HG02763 (cell line): Measurements from ENCODE around the gene LIMS2.

Source experiments
- ATAC-seq: cut with Tn5 transposase; IDR thresholded peaks from one replicate; pipeline ENCODE4 v1.9.1; 2021; ENCODE audit warnings: mild to moderate bottlenecking, moderate library complexity; ENCODE audit not compliant: unreplicated experiment

The LIMS2 gene, protein sequence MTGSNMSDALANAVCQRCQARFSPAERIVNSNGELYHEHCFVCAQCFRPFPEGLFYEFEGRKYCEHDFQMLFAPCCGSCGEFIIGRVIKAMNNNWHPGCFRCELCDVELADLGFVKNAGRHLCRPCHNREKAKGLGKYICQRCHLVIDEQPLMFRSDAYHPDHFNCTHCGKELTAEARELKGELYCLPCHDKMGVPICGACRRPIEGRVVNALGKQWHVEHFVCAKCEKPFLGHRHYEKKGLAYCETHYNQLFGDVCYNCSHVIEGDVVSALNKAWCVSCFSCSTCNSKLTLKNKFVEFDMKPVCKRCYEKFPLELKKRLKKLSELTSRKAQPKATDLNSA

DNA sequence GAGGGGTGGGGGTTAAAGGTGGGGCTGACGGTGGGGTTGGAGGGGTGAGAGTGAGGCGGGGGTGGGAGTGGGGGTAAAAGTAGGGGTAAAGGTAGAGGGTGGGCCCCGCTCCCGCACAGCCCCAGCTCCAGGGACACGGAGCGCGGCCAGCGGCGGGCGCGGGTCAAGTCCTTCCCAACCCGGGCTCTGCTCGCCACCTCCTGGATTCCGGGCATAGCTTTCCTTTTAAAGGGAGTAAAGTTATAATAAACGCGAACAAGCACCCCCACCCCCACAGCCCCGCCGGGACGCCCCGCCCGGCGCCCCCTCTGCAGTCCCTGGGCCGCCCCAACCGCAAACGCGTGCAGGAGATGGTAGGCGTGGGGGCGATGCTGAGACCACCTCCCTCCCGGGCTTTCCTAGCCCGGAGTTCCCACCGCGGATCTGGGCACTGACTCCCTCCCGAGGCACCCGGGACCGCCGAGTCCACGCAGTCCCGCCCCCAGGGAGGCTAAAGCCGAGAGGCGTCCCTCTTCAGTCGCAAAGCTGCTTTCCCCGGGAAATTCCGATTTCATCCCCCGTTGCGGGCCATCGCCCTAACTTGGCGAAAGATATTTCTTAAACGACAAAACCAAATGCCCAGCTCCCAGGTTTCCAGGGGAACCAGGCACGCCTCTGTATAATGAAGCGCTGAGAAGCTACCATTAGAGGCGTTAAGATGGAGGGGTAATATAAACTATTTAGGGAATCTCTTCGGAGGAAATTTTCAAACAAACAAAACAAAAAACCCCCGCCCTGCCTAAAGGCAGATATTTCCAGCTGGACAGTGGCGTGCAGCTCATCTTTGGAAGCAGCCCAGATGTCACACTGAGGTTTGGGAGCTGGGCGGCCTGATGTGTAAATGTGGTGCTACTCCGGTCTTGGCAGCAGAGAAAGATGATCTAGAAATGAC lies at the start of gene LIMS2:
LIMS2 (minus strand) TSS at position 200 of the 931 bp plus-strand sequence. CDS start 506 bp downstream, outside the sequence.
- no peak for ATAC-seq

DNA sequence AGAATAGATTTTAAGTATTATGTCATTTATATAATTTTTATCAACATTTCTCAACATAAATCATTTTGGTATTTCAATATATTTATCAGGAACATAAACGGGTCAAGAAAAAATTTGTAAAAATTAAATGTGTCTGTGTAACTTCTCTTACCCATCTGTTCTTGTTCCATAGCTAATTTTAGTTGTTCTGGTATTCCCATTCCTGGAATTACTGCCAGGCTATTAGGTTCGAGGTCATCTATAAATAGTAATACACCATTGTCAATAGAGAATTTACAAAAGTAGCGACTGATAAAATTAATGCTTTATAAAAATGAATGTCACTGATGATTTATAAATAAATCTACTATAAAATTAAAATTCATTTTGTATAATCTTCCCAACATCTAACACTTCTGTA lies 47.5 kb upstream of the LIMS2 start:
- ATAC-seq = no peak

DNA sequence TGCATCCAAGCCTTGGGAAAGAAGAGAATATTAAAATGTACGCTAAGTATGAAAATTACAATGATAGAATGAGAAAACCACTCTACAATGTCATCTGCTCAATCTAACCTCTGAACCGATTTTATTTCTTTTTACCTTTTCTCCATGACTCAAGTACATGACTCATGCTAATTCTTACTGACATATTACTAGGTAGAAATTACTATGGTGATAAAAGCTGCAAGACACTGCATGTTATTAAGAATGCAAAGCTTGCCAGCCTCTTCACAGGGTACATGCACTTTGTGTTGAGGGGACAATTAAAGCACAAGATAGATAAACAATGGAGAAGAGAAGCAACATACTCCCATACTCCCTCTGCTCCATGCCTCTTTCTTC lies 46.6 kb upstream of the LIMS2 start:
- ATAC-seq = no peak

DNA sequence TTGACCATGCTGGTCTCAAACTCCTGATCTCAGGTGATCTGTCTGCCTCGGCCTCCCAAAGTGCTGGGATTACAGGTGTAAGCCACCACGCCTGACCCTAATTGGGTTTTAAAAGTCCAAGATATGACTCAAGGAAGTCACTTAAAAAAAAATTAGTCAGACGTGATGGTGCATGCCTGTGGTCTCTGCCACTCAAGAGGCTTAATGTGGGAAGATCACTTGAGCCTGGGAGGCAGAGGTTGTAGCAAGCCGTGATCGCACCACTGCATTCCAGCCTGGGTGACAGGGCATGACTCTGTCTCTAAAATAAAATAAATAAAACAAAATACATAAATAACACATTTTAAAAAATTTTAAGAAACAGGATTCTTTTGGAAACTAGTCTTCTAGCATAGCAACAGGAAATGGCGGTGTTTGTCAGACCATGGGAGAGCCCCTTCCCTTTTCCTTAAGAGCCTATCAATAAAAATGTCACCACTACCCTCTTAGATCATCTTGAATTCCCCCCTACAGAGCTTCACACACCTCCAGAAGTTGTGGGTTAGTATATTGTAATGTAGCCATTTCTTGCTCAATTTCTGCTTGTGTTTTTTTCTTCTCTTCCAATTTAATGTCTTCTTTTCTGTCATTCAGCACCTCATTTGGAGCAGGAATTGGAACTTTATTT lies 46.1 kb upstream of the LIMS2 start:
- no peak for ATAC-seq

DNA sequence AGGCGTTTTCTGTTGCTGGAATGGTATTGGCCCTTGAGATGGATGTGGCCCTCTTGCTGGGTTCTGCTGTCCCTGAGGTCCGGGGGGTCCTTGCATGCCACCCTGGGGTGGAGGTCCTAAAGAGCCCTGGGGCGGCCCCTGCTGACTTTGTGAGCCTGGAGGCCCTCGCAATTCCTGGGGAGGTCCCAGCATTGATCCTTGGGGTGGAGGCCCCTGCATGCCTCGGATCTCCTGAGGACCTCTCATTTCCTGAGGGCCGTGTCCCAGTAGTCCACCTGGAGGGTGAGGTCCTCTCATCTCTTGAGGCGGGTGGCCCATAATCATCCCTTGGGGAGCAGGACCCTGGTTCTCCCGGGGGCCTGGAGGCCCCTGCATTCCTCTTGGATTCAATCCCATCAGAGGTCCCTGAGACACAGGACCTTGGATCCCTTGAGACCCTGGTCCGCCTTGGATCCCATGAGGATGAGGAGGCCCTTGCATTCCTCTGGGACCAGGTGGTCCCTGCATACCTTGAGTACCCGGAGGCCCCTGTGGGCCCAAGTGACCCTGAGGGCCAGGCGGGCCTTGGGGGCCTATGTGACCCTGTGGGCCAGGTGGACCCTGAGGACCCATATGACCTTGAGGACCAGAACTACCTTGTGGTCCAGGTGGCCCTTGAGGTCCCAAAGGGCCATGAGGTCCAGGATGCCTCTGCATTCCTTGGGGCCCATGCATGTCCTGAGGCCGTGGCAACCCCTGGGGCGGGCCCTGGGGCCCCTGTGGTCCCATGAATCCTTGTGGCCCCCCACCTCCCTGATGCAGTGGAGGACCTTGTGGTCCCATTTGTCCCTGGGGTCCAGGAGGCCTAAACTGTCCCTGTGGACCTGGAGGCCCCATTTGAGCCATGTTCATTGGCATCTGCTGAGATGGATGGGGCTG lies 44.2 kb upstream of the LIMS2 start:
- ATAC-seq = no peak

DNA sequence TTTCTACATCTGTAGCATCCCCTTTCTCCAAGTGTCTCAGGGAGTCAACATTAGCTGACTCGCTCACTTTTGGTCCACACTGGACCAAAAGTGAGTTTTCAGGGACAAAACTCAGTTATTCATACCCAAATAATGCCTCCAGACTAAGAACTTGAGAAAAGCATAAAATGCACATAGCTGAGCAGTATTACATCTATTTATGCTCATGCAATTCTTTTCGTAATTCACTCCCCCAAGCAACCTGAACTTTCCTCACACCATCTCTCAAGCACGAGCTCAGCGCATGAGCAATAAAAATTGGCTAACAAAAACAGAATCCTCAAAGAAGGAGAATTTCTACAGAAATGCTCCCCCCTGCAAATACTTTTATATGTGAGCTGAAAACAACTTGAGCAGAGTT lies 42.9 kb upstream of the LIMS2 start:
- no peak for ATAC-seq

DNA sequence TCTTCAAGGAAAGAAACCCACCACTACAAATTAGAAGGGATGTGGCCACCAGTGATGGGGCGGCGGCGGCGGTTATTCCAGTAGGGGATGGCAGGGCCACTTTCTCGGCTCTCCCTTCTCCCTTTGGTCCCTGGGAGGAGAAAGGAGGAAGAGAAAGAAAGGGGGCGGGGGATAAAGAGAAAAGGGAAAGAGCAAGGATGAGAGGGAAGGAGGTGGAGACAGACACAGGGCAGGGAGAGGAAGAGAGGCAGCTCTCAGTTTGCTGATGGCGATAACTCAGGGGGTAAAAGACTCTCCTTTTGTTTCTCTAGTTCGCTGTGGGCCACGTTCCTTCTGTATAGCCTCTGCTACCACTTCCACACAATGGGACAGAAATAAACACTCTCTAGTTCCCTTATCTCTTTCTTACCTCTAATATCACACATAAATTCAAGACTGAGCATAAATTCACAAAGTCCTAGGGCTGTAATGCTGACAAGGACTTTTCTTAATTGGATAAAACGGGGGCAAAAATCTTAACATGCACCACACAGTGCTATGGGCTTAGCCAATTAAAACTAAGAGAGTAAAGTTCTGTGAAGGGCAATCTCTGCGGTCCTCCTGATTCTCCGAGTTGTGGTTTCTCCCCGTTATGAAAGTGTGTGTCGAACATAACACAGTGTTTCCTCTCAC lies 40.6 kb upstream of the LIMS2 start:
- ATAC-seq = no peak

DNA sequence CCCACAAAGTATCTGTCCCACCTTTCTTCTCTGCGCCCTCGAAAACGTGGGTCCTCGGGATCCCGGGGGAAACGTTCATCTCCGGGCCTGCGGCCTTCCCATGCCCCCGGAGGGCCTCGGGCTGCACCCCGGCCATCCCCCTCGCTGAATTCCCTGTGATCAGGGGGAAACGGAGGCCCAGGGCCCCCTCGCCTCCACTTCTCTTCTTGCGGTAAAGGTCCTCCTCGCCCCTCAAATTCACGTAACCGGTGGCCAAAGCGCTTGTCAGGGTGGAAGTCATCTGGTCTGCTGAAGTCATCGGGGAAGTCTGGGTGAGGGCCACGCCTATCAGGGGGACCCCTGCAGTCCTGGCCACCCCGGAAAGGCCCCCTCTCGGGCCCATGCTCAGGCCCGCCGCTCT lies 38.2 kb upstream of the LIMS2 start:
- no peak for ATAC-seq

DNA sequence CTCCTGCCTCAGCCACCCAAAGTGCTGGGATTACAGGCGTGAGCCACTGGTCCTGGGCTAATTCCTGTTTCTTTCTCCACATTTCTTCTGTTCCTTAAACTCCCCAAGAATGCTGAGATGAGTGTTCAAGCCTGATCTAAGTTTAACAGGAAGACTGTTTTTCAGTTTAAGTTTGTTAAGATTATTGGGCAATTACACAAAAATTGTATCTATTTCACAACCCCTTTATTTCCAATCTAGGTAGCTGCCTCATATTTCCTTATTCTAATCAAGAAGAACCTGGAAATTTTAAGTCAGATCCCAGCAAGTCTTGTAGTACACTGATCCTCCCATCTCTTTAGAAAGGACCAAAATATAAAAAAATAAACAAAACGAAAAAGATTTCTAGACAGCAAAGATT lies 37.7 kb upstream of the LIMS2 start:
- no peak for ATAC-seq

DNA sequence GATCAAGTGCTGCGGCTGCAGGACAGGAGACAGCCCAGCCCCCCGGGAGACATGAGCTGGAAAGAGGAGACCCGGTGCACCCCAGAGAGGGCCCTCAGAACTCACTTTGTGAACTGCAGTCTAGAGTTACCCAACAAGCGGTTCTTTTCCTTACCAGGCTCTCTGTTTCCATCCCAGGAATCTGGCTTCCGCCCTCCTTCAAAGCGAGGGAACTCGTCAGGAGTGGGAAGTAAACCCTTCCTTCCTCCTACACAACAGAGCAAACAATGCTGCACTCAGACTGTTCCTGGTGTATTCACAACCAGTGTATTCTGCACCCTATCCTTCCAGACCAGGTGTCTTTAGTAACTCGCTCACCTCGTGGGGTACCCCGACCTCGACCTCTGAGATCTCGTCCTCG lies 34.0 kb upstream of the LIMS2 start:
- ATAC-seq = no peak

DNA sequence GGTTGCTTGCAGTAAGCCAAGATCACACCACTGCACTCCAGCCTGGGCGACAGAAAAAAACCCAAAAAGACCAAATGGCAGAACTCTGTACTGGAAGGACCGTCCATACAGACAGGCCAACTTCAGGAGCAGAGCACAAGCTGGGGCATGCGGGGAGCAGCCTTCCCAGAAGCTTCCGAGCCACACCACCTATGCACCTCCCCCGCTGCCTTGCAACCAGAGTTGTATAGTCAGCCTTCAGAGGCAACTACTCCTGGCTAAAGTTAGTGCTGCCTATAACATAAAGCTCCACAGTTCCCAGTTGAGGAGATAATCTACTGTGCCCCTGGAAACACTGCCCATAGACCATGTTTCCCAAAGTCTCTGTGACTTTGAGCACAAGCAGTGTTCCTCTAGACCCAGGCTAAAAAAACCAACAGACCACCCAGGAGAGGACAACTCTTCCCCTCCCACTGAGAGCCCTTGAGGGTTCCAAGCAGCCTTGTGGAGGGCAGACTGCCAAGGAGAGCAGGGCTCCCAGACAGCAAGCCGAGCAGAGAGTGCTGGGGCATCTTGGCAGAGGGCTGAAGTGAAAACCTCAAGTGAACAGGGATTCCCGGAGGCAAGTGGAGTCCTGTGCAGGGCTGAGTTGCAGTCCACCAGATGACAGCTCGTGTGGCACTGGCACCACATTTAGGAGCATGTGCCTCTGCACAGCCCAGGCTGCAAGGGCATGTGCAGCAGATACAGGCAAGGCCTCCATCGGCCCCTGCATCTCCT lies 32.7 kb upstream of the LIMS2 start:
- ATAC-seq = no peak

DNA sequence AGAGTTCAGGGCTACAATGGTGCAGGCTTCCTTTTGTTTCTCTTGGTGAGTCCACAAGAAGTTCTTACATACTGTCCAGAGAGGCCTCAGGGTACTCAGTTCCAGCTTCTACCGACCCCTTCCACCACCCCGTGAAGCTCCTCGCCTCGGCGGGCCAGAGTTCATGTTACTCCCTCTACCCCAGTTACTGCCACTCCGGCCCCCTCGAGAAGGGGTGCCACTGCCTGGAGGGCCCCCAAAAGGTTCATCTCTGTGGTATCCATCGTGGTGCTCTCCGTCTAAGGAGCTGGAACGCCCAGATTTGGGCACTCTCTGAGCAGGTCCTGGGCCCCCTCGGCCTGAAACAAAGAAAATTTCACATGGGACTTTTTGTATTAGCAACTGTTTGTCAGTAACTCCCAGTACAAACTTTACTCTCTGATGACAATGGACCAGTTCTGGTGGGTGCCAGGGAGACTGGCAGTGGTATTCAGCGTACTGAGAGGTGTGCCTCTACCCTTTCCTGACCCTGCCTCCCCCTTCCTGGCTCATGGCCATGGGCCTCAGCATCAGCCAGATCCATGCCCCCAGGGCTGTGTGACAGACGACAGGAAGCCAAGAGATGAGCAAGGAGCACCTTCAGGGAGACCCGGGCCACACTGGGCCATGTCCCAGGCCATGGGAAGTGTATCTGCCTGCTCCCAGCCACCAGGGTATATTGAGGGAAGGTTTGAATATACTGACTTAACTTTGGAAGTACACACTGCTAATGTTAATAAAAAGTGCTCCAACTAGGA lies 31.1 kb upstream of the LIMS2 start:
- ATAC-seq = no peak

DNA sequence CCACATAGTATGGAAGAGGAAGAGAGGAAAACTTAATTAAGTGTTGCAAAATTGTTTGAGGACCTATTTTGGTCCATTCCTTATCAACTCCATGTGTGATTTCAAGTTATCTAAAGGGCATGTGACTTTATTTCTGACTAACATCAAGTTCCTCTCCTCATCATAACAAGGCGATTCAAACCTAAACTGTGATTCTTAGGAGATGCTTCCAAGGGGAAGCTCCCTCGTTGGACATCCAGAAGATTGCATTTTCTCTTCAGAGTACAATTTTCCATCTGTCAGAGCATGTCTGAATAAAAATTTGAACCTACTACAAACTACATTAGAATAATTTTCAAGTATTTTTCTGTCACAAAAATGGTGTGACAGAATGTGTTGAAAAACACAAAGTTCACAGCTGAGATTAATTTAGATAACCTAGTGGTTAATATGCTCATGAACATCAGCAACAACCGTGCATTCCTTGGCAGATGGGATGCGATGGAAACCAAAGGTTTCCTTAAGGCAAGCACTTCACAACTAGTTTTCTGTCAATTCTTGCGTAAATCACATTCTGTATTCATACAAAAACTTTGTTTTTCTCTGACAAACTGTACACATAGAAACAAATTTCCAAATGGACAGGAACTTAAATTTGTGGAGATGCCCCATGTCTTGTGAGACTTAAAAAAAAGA lies 30.2 kb upstream of the LIMS2 start:
- ATAC-seq = no peak

DNA sequence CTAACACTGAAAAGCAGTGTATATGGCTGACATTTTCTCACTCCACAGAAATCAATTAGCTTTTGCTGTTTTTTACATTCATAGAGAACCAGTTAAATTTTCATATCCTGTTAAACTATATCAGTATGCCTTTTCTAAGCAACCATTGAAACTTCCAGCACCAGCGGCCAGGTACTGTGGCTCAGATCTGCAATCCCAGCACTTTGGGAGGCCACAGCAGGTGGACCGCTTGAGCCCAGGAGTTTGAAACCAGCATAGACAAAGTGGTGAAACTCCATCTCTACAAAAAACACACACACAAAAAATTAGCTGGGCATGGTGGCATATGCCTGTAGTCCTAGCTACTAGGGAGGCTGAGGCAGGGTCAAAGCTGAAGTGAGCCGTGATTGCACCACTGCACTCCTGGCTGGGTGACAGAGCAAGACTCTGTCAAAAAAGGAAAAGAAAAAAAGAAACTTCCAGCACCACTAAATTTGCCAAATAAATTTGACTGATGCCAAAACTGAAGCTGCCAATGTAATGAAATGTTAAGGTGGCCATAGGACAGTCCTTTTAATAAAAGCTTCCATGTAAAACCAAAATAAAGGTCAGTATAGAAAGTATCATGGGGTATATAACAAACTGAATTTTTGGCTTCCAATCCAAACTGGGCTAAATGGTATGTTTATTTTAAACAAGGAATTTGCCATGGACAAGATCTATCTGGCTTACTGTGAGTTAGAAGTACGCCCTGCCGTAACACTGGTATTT lies 29.5 kb upstream of the LIMS2 start:
- ATAC-seq = no peak

DNA sequence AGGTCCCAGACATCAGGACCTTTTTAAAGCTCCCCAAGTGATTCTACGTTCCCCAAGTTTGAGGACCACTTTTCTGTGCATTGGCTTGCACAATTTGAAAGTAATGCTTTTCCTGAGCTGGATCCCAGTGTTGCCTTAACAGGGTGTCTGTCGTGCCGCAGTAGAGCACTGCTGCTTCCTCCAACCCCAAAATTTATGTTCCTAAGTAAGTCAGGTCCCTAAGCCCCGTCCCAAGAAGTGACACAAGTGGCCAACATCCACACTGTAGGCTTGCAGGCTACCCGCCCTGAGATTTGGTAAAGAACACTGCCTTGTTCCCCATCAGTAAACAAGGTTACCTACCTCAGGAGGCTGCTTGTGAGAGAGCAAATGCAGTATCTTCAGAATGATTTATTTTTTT lies 28.0 kb upstream of the LIMS2 start:
- ATAC-seq = no peak

DNA sequence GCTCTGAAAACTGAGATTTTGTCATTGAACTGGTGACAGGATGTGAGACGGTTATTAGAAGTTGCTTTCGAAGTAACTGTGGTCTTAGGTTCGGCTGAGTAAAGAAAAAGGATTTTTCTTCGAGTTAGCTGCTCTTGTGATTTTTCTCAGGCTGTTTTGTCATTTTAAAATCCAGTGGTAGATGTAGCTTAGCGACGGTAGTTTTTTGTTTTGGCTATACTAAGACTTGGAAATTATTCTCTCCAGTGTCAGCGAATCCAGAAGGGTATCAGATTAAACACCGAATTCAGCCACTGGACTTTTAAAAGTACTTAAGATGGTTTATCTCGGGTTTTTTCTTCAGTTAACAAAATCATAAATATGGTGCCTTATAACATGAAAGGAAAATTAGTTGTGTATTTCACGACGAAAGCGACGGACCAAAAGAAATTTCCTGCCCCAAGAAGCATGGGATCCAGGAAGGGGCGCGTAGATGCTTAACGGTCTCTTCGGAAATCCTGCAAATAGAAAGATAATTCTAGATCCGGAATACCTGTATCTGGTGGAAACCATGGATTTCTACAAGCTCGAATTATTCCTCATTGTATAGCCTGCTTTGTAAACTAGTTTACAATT lies 27.2 kb upstream of the LIMS2 start:
- ATAC-seq = no peak
